Putamen (tissue), 1 donor: ENCODE results near the gene MGAT4C.

Experiments
- DNase-seq: peaks from one replicate; pipeline ENCODE4 v3.0.0-alpha.2; 2016; ENCODE audit warnings: low spot score

Gene MGAT4C

DNA sequence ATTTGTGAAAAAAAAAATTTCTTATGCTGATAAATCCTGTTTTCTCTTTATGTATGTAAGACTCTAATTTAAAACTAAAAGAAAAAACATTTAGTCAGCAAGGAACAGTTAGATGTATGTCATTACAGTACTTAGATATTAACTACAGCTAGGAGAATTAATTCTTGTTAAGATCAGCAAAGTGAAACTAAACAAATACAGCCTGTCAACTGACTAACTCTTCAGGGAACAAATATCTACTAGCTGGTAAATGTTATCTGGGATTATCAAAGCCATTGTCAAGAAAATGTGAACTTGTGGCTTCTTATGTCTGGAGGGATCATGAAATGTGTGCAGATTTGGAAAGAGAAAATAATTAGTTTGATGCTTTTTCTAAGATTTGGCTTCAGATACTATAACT lies 27.5 kb downstream of the MGAT4C start:
- no peak for DNase-seq

DNA sequence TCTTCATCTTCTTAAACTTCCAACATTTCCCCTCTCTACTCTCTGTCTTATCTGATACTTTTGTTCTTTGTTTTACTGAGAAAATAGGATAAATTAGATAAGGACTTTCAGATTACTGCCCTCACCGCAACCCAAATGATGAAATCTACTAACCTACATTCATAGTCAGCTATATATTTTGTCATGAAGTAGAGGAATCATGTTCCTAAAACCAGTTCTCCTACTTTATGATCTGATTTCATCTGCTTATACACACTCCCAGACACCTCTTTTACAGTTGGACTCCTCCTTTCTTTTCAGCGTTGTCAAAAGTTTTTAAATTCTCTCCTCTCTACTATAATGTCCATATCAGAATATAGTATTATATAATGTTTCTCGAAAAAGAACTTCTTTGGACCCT lies 29.7 kb downstream of the MGAT4C start:
- no peak for DNase-seq

DNA sequence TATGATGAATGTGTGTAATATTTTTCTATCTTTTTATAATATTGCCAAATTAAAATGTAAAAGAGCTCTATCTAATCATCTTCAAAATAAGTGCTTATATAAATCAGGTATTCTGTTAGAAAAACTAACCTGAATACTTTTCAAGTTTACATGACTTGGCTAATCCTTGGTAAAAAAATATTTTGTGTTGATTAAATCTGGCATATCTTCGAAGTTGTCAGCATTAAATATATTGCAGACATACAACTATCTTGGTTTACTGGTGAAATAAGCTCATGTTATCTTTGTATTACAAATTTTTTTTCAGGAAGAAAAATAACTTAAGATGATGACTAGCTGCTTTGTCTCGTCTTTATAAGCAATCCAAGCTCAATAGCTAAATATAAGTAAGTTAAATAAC lies 39.6 kb downstream of the MGAT4C start:
- DNase-seq: no peak

DNA sequence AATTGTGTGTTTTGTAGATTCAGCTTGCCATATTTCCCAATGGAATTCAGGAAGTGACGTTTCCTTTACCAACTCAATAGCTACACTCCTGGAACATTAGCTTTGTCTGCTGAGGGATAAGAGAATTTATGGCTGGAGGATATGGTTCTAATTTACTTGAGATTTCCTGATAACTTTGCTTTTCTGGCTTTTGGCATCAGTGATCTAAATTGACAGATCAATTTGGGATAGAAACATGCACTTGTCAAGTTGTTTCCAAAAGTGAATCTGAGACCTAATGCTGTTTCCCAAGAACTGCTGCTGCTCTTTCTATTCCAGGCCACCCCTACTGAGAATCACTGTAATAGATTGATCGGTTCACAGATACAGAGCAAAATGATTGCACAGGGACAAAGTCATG lies 43.2 kb downstream of the MGAT4C start:
- DNase-seq: no peak

DNA sequence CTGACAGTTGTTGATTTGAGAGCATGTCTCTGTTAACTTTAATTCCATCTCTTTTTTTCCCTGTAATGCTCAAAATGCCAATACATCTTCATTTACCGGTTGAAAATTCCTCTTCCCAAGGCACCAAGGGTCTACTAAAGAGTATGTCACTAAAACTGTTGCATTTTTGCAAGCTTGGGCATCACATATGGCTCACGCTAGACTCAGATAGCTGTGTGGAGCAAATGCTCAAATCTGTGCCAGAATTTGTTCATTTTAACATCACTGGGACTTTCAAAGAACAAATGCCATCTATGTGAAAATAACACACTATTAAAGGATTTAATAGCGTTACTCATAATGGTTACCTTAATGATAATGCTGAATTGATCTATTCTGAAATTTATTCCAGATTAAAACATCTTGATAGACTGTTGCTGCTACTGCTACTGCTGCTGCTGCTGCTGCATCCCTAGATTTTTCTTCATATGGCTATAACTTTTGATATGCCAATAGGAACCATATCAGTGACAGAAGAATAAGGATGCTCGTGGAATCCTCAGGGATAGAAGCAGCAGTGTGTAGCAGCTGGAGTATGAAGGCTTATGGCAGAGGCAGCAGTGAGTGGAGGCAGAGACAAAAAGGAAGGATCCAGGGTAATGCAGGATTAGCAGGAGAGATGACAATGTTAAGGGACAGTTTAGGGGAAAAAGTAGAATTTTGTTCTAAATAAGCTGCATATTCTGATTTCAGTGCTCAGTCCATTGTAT lies 57.3 kb downstream of the MGAT4C start:
- no peak for DNase-seq

DNA sequence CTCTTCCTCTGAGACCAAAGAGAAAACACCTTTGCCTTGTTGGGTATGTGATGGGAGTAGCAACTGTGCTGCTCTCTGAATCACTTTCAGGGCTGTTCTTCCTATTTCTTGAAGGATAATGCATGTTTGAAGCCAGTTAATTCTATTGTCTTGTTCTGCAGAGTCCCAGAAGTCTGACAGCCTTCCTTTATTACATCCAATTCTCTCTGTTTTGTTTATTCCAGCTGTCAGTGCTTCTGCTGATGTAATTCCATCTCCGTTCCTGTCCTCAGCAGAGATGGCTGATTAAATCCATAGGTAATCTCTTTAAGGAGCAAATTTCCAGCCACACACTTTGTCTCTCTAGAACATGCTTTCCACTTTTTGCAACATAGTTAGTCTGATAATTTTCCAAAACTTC lies 59.7 kb downstream of the MGAT4C start:
- no peak for DNase-seq

DNA sequence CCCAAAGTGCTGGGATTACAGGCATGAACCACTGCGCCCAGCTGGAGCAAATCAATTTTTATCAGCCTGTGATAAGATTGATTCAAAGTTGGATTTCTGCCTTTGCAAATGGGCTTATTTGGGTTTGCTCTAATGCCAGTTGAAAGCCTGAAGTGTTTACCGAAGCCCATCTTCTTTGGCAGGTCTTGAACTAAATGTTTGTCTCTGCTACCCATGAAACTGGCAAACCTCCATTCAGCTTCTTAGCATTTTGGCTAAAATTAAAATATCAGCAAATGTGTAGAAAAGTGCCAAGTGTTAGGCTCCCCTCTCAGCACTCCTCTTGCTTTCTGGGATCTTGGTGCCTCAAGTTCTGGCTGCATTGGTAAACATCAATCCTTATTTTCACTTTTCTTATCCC lies 61.5 kb downstream of the MGAT4C start:
- peak; percentile 17 for DNase-seq

DNA sequence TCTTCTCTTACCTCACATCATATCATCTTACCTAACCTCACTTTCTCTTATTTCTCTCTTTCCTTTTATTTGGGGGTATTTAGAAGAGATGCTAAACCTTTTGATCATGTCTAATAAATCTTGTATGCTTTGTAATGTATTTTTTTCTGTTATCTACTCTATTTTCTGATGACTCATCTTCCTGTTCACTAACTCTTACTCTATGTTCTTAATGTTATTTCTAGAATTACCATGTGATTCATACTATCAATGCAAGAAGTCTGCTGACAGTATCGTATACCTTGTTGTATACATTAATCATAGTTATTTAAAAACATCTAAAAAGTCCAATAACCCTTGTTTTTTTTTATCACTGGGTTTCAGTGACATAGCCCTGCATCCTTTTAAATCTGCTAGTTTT lies 62.3 kb downstream of the MGAT4C start:
- no peak for DNase-seq

DNA sequence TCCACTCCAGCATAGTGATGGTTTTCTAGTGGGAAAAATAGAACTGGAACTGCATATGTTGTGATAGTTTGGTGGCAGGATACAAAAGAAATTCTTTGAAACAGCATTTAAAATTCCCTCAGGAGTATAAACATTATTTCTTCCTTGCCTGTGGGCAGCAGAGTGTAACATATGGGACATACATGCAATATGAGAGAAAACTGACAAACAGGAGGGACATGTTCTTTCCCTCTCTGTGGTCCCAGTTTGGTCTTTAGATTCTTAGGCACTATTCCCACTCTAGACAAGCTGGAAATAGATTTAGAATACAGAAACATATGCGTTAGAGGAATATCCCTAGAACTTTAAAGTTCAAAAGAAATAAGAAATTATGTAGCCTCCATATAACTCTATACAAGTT lies 68.0 kb downstream of the MGAT4C start:
- DNase-seq: no peak

DNA sequence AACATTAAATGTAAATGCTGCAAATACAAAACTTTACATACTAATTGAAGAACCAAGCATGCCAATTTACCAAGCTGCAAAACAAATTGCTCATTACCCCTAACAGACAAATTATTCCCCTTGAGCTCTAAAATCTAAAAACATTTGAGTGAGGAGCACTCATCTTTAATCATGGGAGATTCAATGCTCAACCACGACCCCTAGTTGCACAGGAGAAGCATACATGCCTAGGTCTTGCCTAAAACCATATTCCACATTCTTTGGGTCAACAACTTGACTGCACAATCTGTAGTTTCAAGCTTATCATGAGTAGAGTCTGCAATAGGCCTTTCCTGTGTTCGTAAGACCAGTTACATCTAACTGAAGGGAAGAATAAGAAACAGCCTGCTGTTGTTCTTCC lies 69.7 kb downstream of the MGAT4C start:
- no peak for DNase-seq

DNA sequence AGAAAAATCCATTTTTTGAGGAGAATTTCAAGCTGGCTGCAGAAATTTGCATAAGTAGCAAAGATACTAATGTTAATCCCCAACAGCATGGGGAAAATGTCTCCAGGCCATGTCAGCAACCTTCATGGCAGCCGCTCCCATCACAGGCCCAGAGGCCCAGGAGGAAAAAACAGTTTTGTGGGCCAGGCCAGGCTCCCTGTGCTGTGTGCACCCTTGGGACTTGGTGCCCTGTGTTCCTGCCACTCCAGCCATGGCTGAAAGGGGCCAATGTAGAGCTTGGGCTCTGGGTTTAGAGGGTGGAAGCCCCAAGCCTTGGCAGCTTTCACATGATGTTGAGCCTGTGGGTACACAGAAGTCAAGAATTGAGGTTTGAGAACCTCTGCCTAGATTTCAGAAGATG lies 76.3 kb downstream of the MGAT4C start:
- no peak for DNase-seq

DNA sequence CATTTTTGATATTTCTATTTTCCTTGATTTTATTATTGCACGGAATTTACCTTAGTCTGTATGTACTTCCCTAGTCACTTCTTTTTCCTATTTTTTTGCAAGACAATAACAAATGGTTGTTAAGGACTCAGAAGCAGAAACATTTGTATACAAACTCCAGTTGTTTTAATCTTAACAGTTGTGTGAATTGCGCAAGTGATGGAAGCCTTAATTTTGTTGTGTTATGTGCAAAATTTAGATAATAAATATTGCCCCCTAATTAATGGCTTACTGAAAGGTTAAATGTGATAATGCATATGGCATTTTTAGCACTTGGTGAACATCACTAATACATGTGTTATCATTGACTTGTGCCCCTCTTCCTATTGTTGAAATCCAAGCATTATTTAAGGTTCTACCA lies 82.0 kb downstream of the MGAT4C start:
- no peak for DNase-seq

DNA sequence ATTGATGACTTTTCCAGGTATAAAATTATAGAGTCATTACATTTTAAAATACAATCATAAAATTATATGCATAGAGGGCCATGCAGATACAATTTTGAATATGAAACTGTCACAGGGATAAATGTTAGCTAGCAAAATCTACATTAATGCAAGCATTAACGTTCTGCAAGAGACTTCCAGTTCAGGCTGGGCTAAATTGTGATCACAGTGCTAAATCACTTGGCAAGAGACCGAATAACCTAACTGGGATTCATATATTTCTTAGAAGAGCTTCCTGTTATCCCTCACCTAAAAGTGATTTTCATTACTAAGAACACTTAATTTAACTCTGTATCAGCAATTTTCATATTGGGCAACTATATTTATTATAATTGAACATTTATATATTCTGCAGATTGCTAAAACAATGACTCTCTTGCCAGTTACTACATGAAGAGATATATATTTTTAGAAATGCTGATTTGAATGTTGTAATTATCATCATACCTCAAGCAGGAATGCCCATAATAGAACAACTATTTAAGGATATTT lies 83.2 kb downstream of the MGAT4C start:
- no peak for DNase-seq

DNA sequence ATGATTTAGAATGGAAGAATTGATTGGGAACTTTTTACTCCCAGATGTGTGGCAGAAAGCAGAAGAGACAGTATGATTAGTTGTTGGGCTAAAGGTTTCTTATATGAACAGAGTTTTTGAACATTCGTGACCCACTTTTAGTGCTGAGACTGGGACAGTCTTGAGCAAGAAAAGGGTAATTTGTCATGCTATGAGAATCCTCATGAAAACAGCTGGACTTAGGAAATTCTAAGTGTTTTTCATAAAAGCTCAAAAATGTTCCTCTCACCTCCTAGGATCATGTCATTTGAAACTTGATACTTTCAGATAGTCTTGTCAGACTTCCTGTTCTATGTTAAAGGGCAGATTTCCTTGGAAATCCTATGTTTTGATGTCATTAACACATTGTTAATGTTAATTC lies 86.1 kb downstream of the MGAT4C start:
- DNase-seq: no peak

DNA sequence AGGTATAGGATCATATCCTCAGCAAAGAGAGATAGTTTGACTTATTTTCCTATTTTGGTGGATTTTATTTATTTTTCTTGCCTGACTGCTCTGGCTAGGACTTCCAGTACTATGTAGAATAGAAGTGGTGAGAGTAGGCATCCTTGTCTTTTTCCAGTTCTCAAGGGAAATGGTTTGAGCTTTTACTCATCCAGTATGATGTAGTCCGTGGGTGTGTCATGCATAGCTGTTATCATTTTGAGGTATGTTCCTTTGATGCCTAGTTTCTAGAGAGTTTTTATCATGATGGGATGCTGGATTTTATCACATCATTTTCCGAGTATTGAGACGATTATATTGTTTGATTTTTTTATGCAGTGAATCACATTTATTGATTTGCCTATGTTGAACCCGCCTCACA lies 97.2 kb downstream of the MGAT4C start:
- no peak for DNase-seq

DNA sequence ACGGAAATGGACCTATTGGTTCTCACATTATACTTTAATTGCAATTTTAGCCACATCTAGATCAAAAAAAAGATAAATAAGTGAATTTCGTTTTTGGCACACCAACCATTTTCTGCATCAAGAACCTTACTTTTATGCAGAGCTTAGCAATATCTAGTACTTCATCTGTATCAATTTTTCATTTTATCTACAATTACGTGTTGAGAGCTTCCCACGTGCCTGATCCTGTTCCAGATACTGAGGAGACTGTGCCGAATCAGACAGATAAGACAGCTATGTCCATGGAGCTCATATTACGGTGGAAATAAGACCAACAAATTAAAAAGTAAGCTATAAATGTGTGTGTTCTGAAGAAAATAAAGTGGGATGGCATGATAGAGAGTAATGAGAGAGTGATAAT lies 101.6 kb downstream of the MGAT4C start:
- no peak for DNase-seq

DNA sequence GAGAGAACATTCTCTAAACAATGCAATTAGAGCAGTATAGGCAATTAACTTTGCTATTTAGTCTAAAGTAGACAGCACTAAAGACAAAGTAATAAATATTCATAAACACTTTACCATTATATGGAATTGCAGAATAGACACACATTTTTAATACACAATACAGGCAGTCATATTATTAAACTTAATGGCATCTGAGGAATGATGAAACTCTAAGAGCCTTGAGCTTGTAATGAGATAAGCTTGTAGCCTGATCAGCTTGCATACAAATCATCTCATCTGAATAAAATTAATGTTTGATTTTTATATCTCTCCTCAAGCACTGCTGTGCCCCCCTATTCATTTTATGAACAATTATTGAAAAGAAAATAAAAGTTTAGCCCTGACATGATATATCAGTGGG lies 107.6 kb downstream of the MGAT4C start:
- no peak for DNase-seq

DNA sequence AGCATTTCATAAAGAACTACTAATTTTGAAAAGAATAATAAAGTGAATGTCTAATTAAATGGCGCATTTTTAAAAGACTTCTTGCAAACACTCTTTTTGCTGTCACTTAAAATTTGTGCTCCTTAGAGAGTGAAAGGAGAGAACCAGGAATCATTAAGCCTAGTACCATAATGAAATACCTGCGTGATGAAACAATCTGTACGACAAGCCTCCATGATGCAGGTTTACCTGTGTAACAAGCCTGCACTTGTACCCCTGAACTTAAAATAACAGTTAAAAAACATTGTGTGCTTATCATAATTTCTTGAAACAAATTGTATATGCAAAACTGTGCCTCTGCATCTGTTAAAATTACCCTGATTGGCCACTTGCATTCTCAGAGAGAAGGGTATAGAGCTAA lies 108.1 kb downstream of the MGAT4C start:
- DNase-seq: no peak

DNA sequence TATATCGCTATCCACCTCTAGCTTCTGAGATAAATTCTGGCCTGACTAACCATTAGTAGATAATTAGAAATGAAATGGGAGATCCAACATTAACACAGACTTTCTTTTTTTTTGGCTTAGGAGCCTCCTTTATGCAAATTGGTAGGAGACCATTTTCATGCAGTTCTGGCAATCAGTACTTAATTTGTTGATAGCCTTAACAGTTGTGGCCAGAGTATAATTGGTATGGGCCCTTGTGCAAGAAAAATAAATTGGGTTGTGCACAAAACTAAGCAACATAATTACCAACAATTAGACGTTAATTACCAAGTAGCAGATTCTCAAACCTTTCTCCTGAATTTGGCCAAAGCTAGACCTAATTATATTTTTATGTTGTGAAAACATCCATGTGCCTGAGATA lies 111.0 kb downstream of the MGAT4C start:
- no peak for DNase-seq

DNA sequence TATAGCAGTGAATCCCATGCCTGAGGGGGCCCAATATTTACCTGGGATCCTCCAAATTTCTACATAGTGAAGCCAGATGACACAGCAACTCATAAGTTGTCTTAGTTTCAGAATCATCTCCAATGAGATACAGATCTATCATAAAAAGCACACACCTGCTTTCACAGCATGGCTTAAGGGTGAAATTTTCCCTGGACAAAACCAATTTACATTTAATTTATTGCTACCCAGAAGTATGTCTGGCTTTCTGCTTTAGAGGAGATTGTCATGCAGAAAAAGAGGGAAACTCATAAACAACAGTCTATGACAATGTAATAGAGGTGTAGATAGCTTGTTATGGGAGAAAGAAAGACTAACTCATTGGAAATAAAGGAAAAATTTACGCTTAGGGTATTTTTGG lies 113.0 kb downstream of the MGAT4C start:
- DNase-seq: no peak

DNA sequence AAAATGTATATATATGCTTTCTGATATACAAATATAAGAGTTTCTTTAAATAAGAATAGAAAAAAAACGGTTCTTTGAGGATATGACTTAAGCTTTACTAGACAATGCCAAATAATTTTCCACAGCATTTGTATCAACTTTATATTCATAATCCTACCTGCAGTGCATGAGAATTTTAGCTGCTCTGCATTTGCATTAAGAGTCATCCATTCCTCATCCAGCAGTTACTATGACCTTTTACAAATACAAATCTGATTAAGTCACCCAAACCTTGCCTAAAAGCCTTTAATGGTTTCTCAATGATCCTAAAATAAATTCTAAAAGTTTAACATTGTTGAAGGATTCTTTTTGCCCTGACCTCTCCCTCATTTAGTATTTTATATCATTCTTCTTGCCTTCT lies 116.5 kb downstream of the MGAT4C start:
- DNase-seq: no peak

DNA sequence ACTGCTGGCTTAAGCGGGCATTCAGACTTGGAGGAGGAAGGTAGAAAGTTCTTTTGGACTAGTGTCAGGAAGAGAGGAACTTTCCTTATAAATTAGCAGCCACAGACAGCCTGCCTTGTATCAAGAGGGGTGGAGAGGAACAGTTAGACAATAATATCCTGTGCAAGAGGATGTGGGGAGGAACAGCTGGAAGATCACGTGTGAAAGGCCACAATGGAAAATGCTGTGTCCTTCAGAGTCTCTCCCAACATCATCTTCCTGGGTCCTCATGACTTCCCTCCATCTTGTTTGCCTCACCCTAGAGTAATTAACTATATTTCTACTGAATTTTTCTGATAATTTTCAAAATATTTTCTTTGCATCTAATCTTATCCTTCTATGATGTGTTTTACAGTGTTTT lies 117.4 kb downstream of the MGAT4C start:
- no peak for DNase-seq

DNA sequence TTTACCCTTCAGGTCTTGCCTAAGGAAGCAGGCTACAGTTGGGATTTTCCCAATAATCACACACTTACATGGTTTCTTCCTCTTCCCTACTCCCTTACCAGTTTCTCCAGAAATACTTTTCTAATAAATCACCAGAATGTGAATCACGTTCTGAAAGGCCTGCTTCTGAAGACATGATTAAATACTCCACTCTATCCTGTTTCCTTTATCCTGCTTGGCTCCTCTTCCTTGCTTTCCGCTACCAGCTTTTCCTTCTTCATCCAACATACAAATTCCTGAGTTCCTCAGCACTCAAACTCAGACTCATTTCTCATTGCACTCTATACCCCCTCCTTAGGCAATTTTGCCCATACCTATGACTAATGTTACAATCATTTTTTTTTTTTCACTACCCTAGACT lies 118.3 kb downstream of the MGAT4C start:
- no peak for DNase-seq

DNA sequence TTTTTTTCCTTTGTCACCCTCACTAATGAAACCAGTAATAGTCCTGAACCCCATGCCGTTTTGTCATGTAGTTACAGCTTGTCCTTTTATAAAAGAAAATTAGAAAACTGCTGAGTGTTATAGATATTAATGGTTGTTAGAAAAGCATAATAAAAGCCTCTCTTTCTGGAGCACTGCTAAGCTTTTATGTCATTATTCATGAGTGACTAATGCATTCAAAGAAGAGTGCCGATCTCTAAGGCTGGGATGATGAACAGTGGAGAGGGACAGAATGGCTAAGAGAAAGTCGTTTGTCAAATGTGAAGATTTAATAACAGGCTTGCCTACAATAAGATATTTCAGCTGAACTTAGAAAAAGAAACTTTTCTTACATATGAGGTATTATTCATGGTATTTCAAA lies 121.6 kb downstream of the MGAT4C start:
- no peak for DNase-seq
